Measurements from ENCODE around the gene NACAD.

Gene NACAD

GRCh38 chr7:45082031-45082830 lies 6.5 kb downstream of the NACAD start:
- Histone ChIP-seq H3K4me3 (ENCODE audit: low read length) (no peak overlapping the region), H3K27me3 (ENCODE audit: control insufficient read depth, insufficient read depth, low read length) (no peaks in the 10 kb centered on the region), H3K36me3 (ENCODE audit: control insufficient read depth, insufficient read depth, low read length) (peaks cover 5% of the 10 kb centered on the region), H3K4me1 (ENCODE audit: control insufficient read depth, insufficient read depth, low read length) (no peaks in the 10 kb centered on the region), H3K9ac (ENCODE audit: low read length) (no peak overlapping the region), H3K27ac (ENCODE audit: low read depth, low read length) (no peak overlapping the region)

- no peaks in the 10 kb centered on the region for H3K4me1 ChIP-seq (ENCODE audit: control insufficient read depth, insufficient read depth, low read length)
- H3K36me3 ChIP-seq (ENCODE audit: control insufficient read depth, insufficient read depth, low read length): peaks cover 10% of the 10 kb centered on the region
- H3K27ac ChIP-seq (ENCODE audit: low read depth, low read length): no peak overlapping the region
Observed at GRCh38 chr7:45081670-45081974, 7.1 kb downstream of the NACAD start.

GRCh38 chr7:45080958-45081669 lies 7.7 kb downstream of the NACAD start:
- no peak overlapping the region for H3K9ac ChIP-seq (ENCODE audit: low read length)

More at GRCh38 chr7:45081670-45081974, 7.1 kb downstream of the NACAD start:
- H3K9ac ChIP-seq (ENCODE audit: low read length): no peak overlapping the region
- no peaks in the 10 kb centered on the region for H3K27me3 ChIP-seq (ENCODE audit: control insufficient read depth, insufficient read depth, low read length)
- no peak overlapping the region for H3K4me3 ChIP-seq (ENCODE audit: low read length)

GRCh38 chr7:45080265-45080957 lies 8.4 kb downstream of the NACAD start:
- no peak overlapping the region for H3K9ac ChIP-seq (ENCODE audit: low read length)
- H3K27ac ChIP-seq (ENCODE audit: low read depth, low read length): no peak overlapping the region
- no peaks in the 10 kb centered on the region for H3K4me1 ChIP-seq (ENCODE audit: control insufficient read depth, insufficient read depth, low read length)
- no peak overlapping the region for H3K4me3 ChIP-seq (ENCODE audit: low read length)
- H3K27me3 ChIP-seq (ENCODE audit: control insufficient read depth, insufficient read depth, low read length): no peaks in the 10 kb centered on the region
- H3K36me3 ChIP-seq (ENCODE audit: control insufficient read depth, insufficient read depth, low read length): peaks cover 10% of the 10 kb centered on the region

More at GRCh38 chr7:45080958-45081669, 7.7 kb downstream of the NACAD start:
- Histone ChIP-seq H3K4me3 (ENCODE audit: low read length) (no peak overlapping the region), H3K36me3 (ENCODE audit: control insufficient read depth, insufficient read depth, low read length) (peaks cover 10% of the 10 kb centered on the region), H3K27me3 (ENCODE audit: control insufficient read depth, insufficient read depth, low read length) (no peaks in the 10 kb centered on the region), H3K4me1 (ENCODE audit: control insufficient read depth, insufficient read depth, low read length) (no peaks in the 10 kb centered on the region), H3K27ac (ENCODE audit: low read depth, low read length) (no peak overlapping the region)

GRCh38 chr7:45078125-45078681 lies 10.6 kb downstream of the NACAD start:
- no peak overlapping the region for H3K27ac ChIP-seq (ENCODE audit: low read depth, low read length)
- H3K4me3 ChIP-seq (ENCODE audit: low read length): no peak overlapping the region
- no peaks in the 10 kb centered on the region for H3K4me1 ChIP-seq (ENCODE audit: control insufficient read depth, insufficient read depth, low read length)
- H3K27me3 ChIP-seq (ENCODE audit: control insufficient read depth, insufficient read depth, low read length): no peaks in the 10 kb centered on the region
- H3K9ac ChIP-seq (ENCODE audit: low read length): no peak overlapping the region
- peaks cover 22% of the 10 kb centered on the region for H3K36me3 ChIP-seq (ENCODE audit: control insufficient read depth, insufficient read depth, low read length)

GRCh38 chr7:45077579-45077978 lies 11.2 kb downstream of the NACAD start:
- H3K9ac ChIP-seq (ENCODE audit: low read length): no peak overlapping the region
- H3K4me3 ChIP-seq (ENCODE audit: low read length): no peak overlapping the region
- H3K4me1 ChIP-seq (ENCODE audit: control insufficient read depth, insufficient read depth, low read length): no peaks in the 10 kb centered on the region
- H3K27me3 ChIP-seq (ENCODE audit: control insufficient read depth, insufficient read depth, low read length): no peaks in the 10 kb centered on the region
- H3K36me3 ChIP-seq (ENCODE audit: control insufficient read depth, insufficient read depth, low read length): peaks cover 23% of the 10 kb centered on the region
- no peak overlapping the region for H3K27ac ChIP-seq (ENCODE audit: low read depth, low read length)

- Histone ChIP-seq H3K4me3 (ENCODE audit: low read length) (no peak overlapping the region), H3K4me1 (ENCODE audit: control insufficient read depth, insufficient read depth, low read length) (no peaks in the 10 kb centered on the region), H3K36me3 (ENCODE audit: control insufficient read depth, insufficient read depth, low read length) (peaks cover 23% of the 10 kb centered on the region), H3K27ac (ENCODE audit: low read depth, low read length) (no peak overlapping the region), H3K27me3 (ENCODE audit: control insufficient read depth, insufficient read depth, low read length) (no peaks in the 10 kb centered on the region), H3K9ac (ENCODE audit: low read length) (no peak overlapping the region)
Observed at GRCh38 chr7:45076946-45077345, 11.8 kb downstream of the NACAD start.

GRCh38 chr7:45075871-45076796 lies 12.6 kb downstream of the NACAD start:
- H3K27ac ChIP-seq (ENCODE audit: low read depth, low read length): no peak overlapping the region
- no peak overlapping the region for H3K9ac ChIP-seq (ENCODE audit: low read length)
- H3K4me1 ChIP-seq (ENCODE audit: control insufficient read depth, insufficient read depth, low read length): no peaks in the 10 kb centered on the region
- no peaks in the 10 kb centered on the region for H3K27me3 ChIP-seq (ENCODE audit: control insufficient read depth, insufficient read depth, low read length)
- no peak overlapping the region for H3K4me3 ChIP-seq (ENCODE audit: low read length)
- H3K36me3 ChIP-seq (ENCODE audit: control insufficient read depth, insufficient read depth, low read length): peaks cover 27% of the 10 kb centered on the region

- H3K4me1 ChIP-seq (ENCODE audit: control insufficient read depth, insufficient read depth, low read length): no peaks in the 10 kb centered on the region
- H3K9ac ChIP-seq (ENCODE audit: low read length): no peak overlapping the region
- peaks cover 30% of the 10 kb centered on the region for H3K36me3 ChIP-seq (ENCODE audit: control insufficient read depth, insufficient read depth, low read length)
- H3K27ac ChIP-seq (ENCODE audit: low read depth, low read length): no peak overlapping the region
- H3K4me3 ChIP-seq (ENCODE audit: low read length): no peak overlapping the region
- H3K27me3 ChIP-seq (ENCODE audit: control insufficient read depth, insufficient read depth, low read length): no peaks in the 10 kb centered on the region
Observed at GRCh38 chr7:45075355-45075644, 13.5 kb downstream of the NACAD start.

- Histone ChIP-seq H3K4me1 (ENCODE audit: control insufficient read depth, insufficient read depth, low read length) (no peaks in the 10 kb centered on the region), H3K4me3 (ENCODE audit: low read length) (no peak overlapping the region), H3K9ac (ENCODE audit: low read length) (no peak overlapping the region), H3K36me3 (ENCODE audit: control insufficient read depth, insufficient read depth, low read length) (peaks cover 33% of the 10 kb centered on the region), H3K27ac (ENCODE audit: low read depth, low read length) (no peak overlapping the region), H3K27me3 (ENCODE audit: control insufficient read depth, insufficient read depth, low read length) (no peaks in the 10 kb centered on the region)
Observed at GRCh38 chr7:45074528-45075354, 14.0 kb downstream of the NACAD start.

GRCh38 chr7:45073786-45074527 lies 14.8 kb downstream of the NACAD start:
- H3K27ac ChIP-seq (ENCODE audit: low read depth, low read length): no peak overlapping the region
- no peaks in the 10 kb centered on the region for H3K27me3 ChIP-seq (ENCODE audit: control insufficient read depth, insufficient read depth, low read length)
- peaks cover 33% of the 10 kb centered on the region for H3K36me3 ChIP-seq (ENCODE audit: control insufficient read depth, insufficient read depth, low read length)
- no peaks in the 10 kb centered on the region for H3K4me1 ChIP-seq (ENCODE audit: control insufficient read depth, insufficient read depth, low read length)
- no peak overlapping the region for H3K9ac ChIP-seq (ENCODE audit: low read length)
- no peak overlapping the region for H3K4me3 ChIP-seq (ENCODE audit: low read length)

All from rectal smooth muscle tissue (tissue), 1 donor.